IMR-90 (cell line): Measurements from ENCODE around the gene DICER1. TPM values are rescaled to one million over a fixed set of nuclear protein-coding genes. Genes with fewer than 3 reads are reported as not detected.

ENCODE experiments used
- ATAC-seq: fragments of 200-7000 bp; cut with Tn5 transposase; 2 replicates; pipeline ENCODE4 v1.9.1; 2020; ENCODE audit warnings: low read depth, mild to moderate bottlenecking, moderate library complexity
- BruUV-seq: library from RNA; stranded (reverse); fragments of 400-500 nt; replicated peaks from 2 replicates; lab custom pipeline; 2021; lab: Mats Ljungman, UMichigan
- CTCF ChIA-PET: fragments of 300-600 bp; formaldehyde crosslinking; extraction: SDS; loops from one replicate; lab custom pipeline; 2021; ENCODE audit warnings: antibody characterized with exemption; lab: Yijun Ruan, JAX
- POLR2A ChIA-PET: fragments of 300-600 bp; sonication (Branson Sonifier 250); formaldehyde crosslinking; loops from one replicate; lab custom pipeline; 2022; ENCODE audit warnings: antibody characterized with exemption; ENCODE audit not compliant: unreplicated experiment; lab: Charles Lee
- DNase-seq: peaks from one replicate; pipeline ENCODE4 v3.0.0; 2013
- H2AFZ ChIP-seq: replicated peaks from 2 replicates; pipeline ENCODE3; 2013; ENCODE audit warnings: low read length, mild to moderate bottlenecking; ENCODE audit not compliant: poor library complexity
- H2AK5ac ChIP-seq: 2 replicates; pipeline ENCODE4 v1.6.1; 2013; ENCODE audit warnings: low read depth, low read length, inconsistent platforms
- H2AK9ac ChIP-seq: replicated peaks from 2 replicates; pipeline ENCODE3; 2013; ENCODE audit warnings: mild to moderate bottlenecking, low read depth, low read length, moderate library complexity; ENCODE audit not compliant: poor library complexity
- H2BK120ac ChIP-seq: 2 replicates; pipeline ENCODE4 v1.6.1; 2013; ENCODE audit warnings: low read depth, low read length, inconsistent platforms
- H2BK15ac ChIP-seq: 3 replicates; pipeline ENCODE4 v1.6.1; 2013; ENCODE audit warnings: low read depth, low read length, inconsistent platforms
- H2BK20ac ChIP-seq: 2 replicates; pipeline ENCODE4 v1.6.1; 2013; ENCODE audit warnings: low read depth, mild to moderate bottlenecking, inconsistent platforms, low read length, moderate library complexity
- H2BK5ac ChIP-seq: 2 replicates; pipeline ENCODE4 v1.6.1; 2013; ENCODE audit warnings: mild to moderate bottlenecking, low read depth, low read length, inconsistent platforms; ENCODE audit not compliant: poor library complexity, severe bottlenecking
- H3K14ac ChIP-seq: replicated peaks from 2 replicates; pipeline ENCODE4 v1.6.1; 2013; ENCODE audit warnings: low read depth, low read length, inconsistent platforms
- H3K18ac ChIP-seq: 2 replicates; pipeline ENCODE4 v1.6.1; 2013; ENCODE audit warnings: low read depth, low read length, control low read depth
- H3K23ac ChIP-seq: 2 replicates; pipeline ENCODE4 v1.6.1; 2013; ENCODE audit warnings: low read depth, low read length, inconsistent platforms
- H3K27ac ChIP-seq: 2 replicates; pipeline ENCODE4 v1.5.1; 2013; ENCODE audit warnings: mild to moderate bottlenecking, control low read depth, low read length; ENCODE audit not compliant: insufficient read depth
- H3K27me3 ChIP-seq: 2 replicates; pipeline ENCODE4 v1.6.1; 2013; ENCODE audit warnings: low read length; ENCODE audit not compliant: control insufficient read depth, insufficient read depth
- H3K36me3 ChIP-seq: 2 replicates; pipeline ENCODE4 v1.6.1; 2013; ENCODE audit warnings: low read length, mixed read lengths; ENCODE audit not compliant: control insufficient read depth, insufficient read depth
- H3K4ac ChIP-seq: 2 replicates; pipeline ENCODE4 v1.6.1; 2013; ENCODE audit warnings: low read depth, low read length, inconsistent platforms
- H3K4me1 ChIP-seq: 2 replicates; pipeline ENCODE4 v1.6.1; 2013; ENCODE audit warnings: low read length, mixed read lengths; ENCODE audit not compliant: control insufficient read depth, insufficient read depth
- H3K4me2 ChIP-seq: 2 replicates; pipeline ENCODE4 v1.6.1; 2013; ENCODE audit warnings: low read depth, mild to moderate bottlenecking, control low read depth, low read length, moderate library complexity
- H3K4me3 ChIP-seq: 2 replicates; pipeline ENCODE4 v1.5.1; 2013; ENCODE audit warnings: low read depth, mild to moderate bottlenecking, control low read depth, low read length, moderate library complexity; ENCODE audit not compliant: insufficient read depth
- H3K56ac ChIP-seq: 2 replicates; pipeline ENCODE4 v1.6.1; 2013; ENCODE audit warnings: low read length, inconsistent platforms; ENCODE audit not compliant: insufficient read depth; ENCODE audit errors: extremely low read depth
- H3K79me1 ChIP-seq, 2 experiments: 2 replicates each; pipeline ENCODE4 v1.6.1; 2013; ENCODE audit warnings: low read length in 2 of 2, inconsistent platforms in 1 of 2, low read depth in 1 of 2
- H3K9ac ChIP-seq: 2 replicates; pipeline ENCODE4 v1.6.1; 2013; ENCODE audit warnings: low read depth, low read length, control low read depth
- H3K9me1 ChIP-seq: 2 replicates; pipeline ENCODE4 v1.6.1; 2013; ENCODE audit warnings: low read length, inconsistent platforms; ENCODE audit not compliant: insufficient read depth
- H3K9me3 ChIP-seq: 2 replicates; pipeline ENCODE4 v1.6.1; 2013; ENCODE audit warnings: low read length; ENCODE audit not compliant: control insufficient read depth, insufficient read depth
- H4K20me1 ChIP-seq: 2 replicates; pipeline ENCODE4 v1.6.1; 2013; ENCODE audit warnings: low read length, inconsistent platforms; ENCODE audit not compliant: insufficient read depth
- H4K5ac ChIP-seq: 2 replicates; pipeline ENCODE4 v1.6.1; 2013; ENCODE audit warnings: mild to moderate bottlenecking, low read depth, low read length, control low read depth
- H4K8ac ChIP-seq, 2 experiments: 2 replicates each; pipeline ENCODE4 v1.6.1; 2013; ENCODE audit warnings: low read depth in 2 of 2, low read length in 2 of 2, control low read depth in 1 of 2, inconsistent platforms in 1 of 2
- H4K91ac ChIP-seq: 2 replicates; pipeline ENCODE4 v1.6.1; 2013; ENCODE audit warnings: low read depth, low read length, inconsistent platforms; ENCODE audit not compliant: insufficient read depth
- BHLHE40 ChIP-seq: fragments of 150-350 bp; IDR thresholded peaks from 2 replicates; pipeline ENCODE4 v1.6.1; 2016; ENCODE audit warnings: mild to moderate bottlenecking, low read depth, low read length
- CEBPB ChIP-seq: IDR thresholded peaks from 2 replicates; pipeline ENCODE4 v1.6.1; 2012; ENCODE audit warnings: low read depth, low read length, improper control_type of control experiment
- CHD1 ChIP-seq: IDR thresholded peaks from 2 replicates; pipeline ENCODE4 v1.6.1; 2012; ENCODE audit warnings: low read depth, low read length, improper control_type of control experiment
- CTCF ChIP-seq: conservative IDR thresholded peaks from 2 replicates; pipeline ENCODE4 v1.5.1; 2012; ENCODE audit warnings: mild to moderate bottlenecking, low read depth, low read length, improper control_type of control experiment
- ELK1 ChIP-seq: fragments of 150-350 bp; IDR thresholded peaks from 2 replicates; pipeline ENCODE4 v1.6.1; 2016; ENCODE audit warnings: low read depth, mild to moderate bottlenecking, low read length, moderate library complexity, borderline replicate concordance
- MAFK ChIP-seq: IDR thresholded peaks from 2 replicates; pipeline ENCODE4 v1.6.1; 2012; ENCODE audit warnings: low read depth, low read length, improper control_type of control experiment
- MAZ ChIP-seq: IDR thresholded peaks from 2 replicates; pipeline ENCODE4 v1.6.1; 2012; ENCODE audit warnings: low read depth, mild to moderate bottlenecking, low read length, improper control_type of control experiment, moderate library complexity, borderline replicate concordance
- MXI1 ChIP-seq: IDR thresholded peaks from 2 replicates; pipeline ENCODE4 v1.6.1; 2012; ENCODE audit warnings: low read depth, mild to moderate bottlenecking, low read length, moderate library complexity, borderline replicate concordance
- POLR2A ChIP-seq: IDR thresholded peaks from 2 replicates; pipeline ENCODE4 v1.6.1; 2012; ENCODE audit warnings: mild to moderate bottlenecking, low read depth, low read length
- RFX5 ChIP-seq: IDR thresholded peaks from 2 replicates; pipeline ENCODE4 v1.8.0; 2012; ENCODE audit warnings: low read depth, mild to moderate bottlenecking, low read length, moderate library complexity
- SMC3 ChIP-seq: fragments of 150-350 bp; IDR thresholded peaks from 2 replicates; pipeline ENCODE4 v1.6.1; 2016; ENCODE audit warnings: low read depth, mild to moderate bottlenecking, antibody characterized with exemption, low read length, moderate library complexity
- USF2 ChIP-seq: fragments of 150-350 bp; IDR thresholded peaks from 2 replicates; pipeline ENCODE4 v1.6.1; 2017; ENCODE audit warnings: mild to moderate bottlenecking, antibody characterized with exemption, low read length, low read depth
- WGBS, 2 experiments: methylation state at CpG; one replicate each; pipeline versions ENCODE4 v1.1.5 to v1.1.7; 2013; ENCODE audit warnings: missing lambda C conversion rate in 2 of 2; ENCODE audit not compliant: insufficient read length in 1 of 2; ENCODE audit errors: extremely low coverage in 2 of 2; 5-methylcytosine and 5-hydroxymethylcytosine counted together
- dilution Hi-C: fragments of 300-500 bp; cut with HindIII; formaldehyde crosslinking; loops from one replicate; pipeline ENCODE4 v1.14.3; 2018; ENCODE audit warnings: low sequenced_read_pairs; ENCODE audit not compliant: unreplicated experiment
- in situ Hi-C: fragments of 300-500 bp; cut with MboI; formaldehyde crosslinking; loops from 3 replicates; pipeline ENCODE4 v1.14.3; 2019; ENCODE audit warnings: low sequenced_read_pairs, inconsistent platforms, mixed read lengths
- intact Hi-C: fragments of 100-400 bp; cut with micrococcal nuclease; formaldehyde crosslinking; loops from 2 replicates; pipeline ENCODE4 v1.10.0; 2022
- polyA plus RNA-seq, 3 experiments: library from polyadenylated mRNA; depleted of rRNA; stranded (reverse); fragments of >200 nt; gene quantifications; 2 replicates each; pipeline ENCODE4 v1.2.3, GENCODE V29; 2012; ENCODE audit warnings: low replicate concordance in 1 of 3
- total RNA-seq: library from RNA; depleted of rRNA; stranded (reverse); fragments of >200 nt; gene quantifications from 2 replicates; pipeline ENCODE4 v1.2.3, GENCODE V29; 2012

DICER1 gene
- total and polyA plus RNA-seq, 2 of the 4 experiments (the other 2 are of a cell fraction): 9.7 to 49.5 TPM

GRCh38 chr14:95121911-95122620 is 35.3 kb downstream of the DICER1 start:
- Histone ChIP-seq H2BK20ac (no peak overlapping the region), H2AFZ (no peak overlapping the region), H2BK120ac (no peak overlapping the region), H2BK15ac (no peak overlapping the region), H2BK5ac (no peak overlapping the region), H4K5ac (no peak overlapping the region), H3K9me3 (no peaks in the 10 kb centered on the region), H3K4me2 (no peak overlapping the region), H3K27me3 (no peaks in the 10 kb centered on the region), H3K79me1 (peaks cover 36 to 38% of the 10 kb centered on the region in 2 experiments), H4K20me1 (no peaks in the 10 kb centered on the region), H3K18ac (no peak overlapping the region), H2AK5ac (no peak overlapping the region), H3K56ac (no peak overlapping the region), H3K4me1 (peaks cover 5% of the 10 kb centered on the region), H3K23ac (no peak overlapping the region), H4K8ac (no peak overlapping the region), H2AK9ac (no peak overlapping the region), H4K91ac (no peak overlapping the region), H3K9me1 (peaks cover 2% of the 10 kb centered on the region; the same call in 1 of the 2 replicates), H3K4me3 (no peak overlapping the region), H3K14ac (no peak overlapping the region), H3K4ac (no peak overlapping the region), H3K27ac (no peak overlapping the region), H3K9ac (no peak overlapping the region), H3K36me3 (peaks cover 15% of the 10 kb centered on the region)
- DNase-seq (no peak), ATAC-seq (no peak)
- in situ Hi-C loops (no loop called here), dilution Hi-C loops (no loop called here), intact Hi-C loops (loop anchor here (10.0 kb wide), 1 partner anchor 413 kb away; the partner anchor contains the start of gene GLRX5)
- TF ChIP-seq SMC3: no peak
- no peak for TF ChIP-seq CTCF
- TF ChIP-seq MAFK: no peak
- TF ChIP-seq RFX5: no peak
- no peak for TF ChIP-seq CEBPB
- TF ChIP-seq MAZ: no peak
- TF ChIP-seq BHLHE40: no peak
- TF ChIP-seq MXI1: no peak
- TF ChIP-seq ELK1: no peak
- TF ChIP-seq CHD1: no peak
- TF ChIP-seq USF2: no peak
- no peak for TF ChIP-seq POLR2A
- BruUV-seq: no TSS peak
- POLR2A ChIA-PET: no interaction called here
- WGBS, 2 experiments: 100% methylated on average over 1 of the region's 6 CpGs; no CpG with 5 or more reads in 1 of the 2 experiments
- CTCF ChIA-PET: interaction anchor here (1.0 kb wide), 1 partner anchor 10 kb away, joined by 3 read pairs; no protein-coding TSS in a partner anchor
